ENCODE measurements around the gene LMAN1L.

Gene LMAN1L

GRCh38 chr15:74844319-74845207 lies 31.9 kb downstream of the LMAN1L start:
- Histone ChIP-seq H3K9me3 (ENCODE audit: severe bottlenecking) (no peaks in the 10 kb centered on the region), H3K4me3 (ENCODE audit: low read depth, low read length) (peak overlapping the region; percentile 62), H3K36me3 (peaks cover 55% of the 10 kb centered on the region), H3K27ac (peak overlapping the region; percentile 96), H3K27me3 (ENCODE audit: insufficient read depth, low read depth, severe bottlenecking) (no peaks in the 10 kb centered on the region)
- peak; percentile 82 for DNase-seq
- no peak for TF ChIP-seq CTCF (IDR thresholded peaks at IDR 0.05; ENCODE audit: low read depth, low read length)

GRCh38 chr15:74845208-74845568 lies 32.6 kb downstream of the LMAN1L start:
- Histone ChIP-seq H3K9me3 (ENCODE audit: severe bottlenecking) (no peaks in the 10 kb centered on the region), H3K4me3 (ENCODE audit: low read depth, low read length) (no peak overlapping the region), H3K27ac (peak overlapping the region; percentile 96), H3K27me3 (ENCODE audit: insufficient read depth, low read depth, severe bottlenecking) (no peaks in the 10 kb centered on the region), H3K36me3 (peaks cover 58% of the 10 kb centered on the region)
- 0 out of 2 replicates have a peak, but pooled peaks have one; percentile 16 for TF ChIP-seq CTCF (IDR thresholded peaks at IDR 0.05; ENCODE audit: low read depth, low read length)
- no peak for DNase-seq

- Histone ChIP-seq H3K36me3 (peaks cover 58% of the 10 kb centered on the region), H3K27ac (peak overlapping the region; percentile 96), H3K9me3 (ENCODE audit: severe bottlenecking) (no peaks in the 10 kb centered on the region), H3K4me3 (ENCODE audit: low read depth, low read length) (no peak overlapping the region), H3K27me3 (ENCODE audit: insufficient read depth, low read depth, severe bottlenecking) (no peaks in the 10 kb centered on the region)
- TF ChIP-seq CTCF (IDR thresholded peaks at IDR 0.05; ENCODE audit: low read depth, low read length) = no peak
- no peak for DNase-seq
Measured at GRCh38 chr15:74845581-74845980, 32.9 kb downstream of the LMAN1L start.

- H3K9me3 ChIP-seq (ENCODE audit: severe bottlenecking) = no peaks in the 10 kb centered on the region
- DNase-seq = peak; percentile 25
- H3K27ac ChIP-seq = no peak overlapping the region; the same call in 1 of the 2 replicates
- no peaks in the 10 kb centered on the region for H3K27me3 ChIP-seq (ENCODE audit: insufficient read depth, low read depth, severe bottlenecking)
- no peak overlapping the region for H3K4me3 ChIP-seq (ENCODE audit: low read depth, low read length)
- peaks cover 67% of the 10 kb centered on the region for H3K36me3 ChIP-seq
- TF ChIP-seq CTCF (IDR thresholded peaks at IDR 0.05; ENCODE audit: low read depth, low read length) = no peak
Measured at GRCh38 chr15:74847432-74847831, 34.8 kb downstream of the LMAN1L start.

- no peak for TF ChIP-seq CTCF (IDR thresholded peaks at IDR 0.05; ENCODE audit: low read depth, low read length)
- H3K27me3 ChIP-seq (ENCODE audit: insufficient read depth, low read depth, severe bottlenecking) = no peaks in the 10 kb centered on the region
- peaks cover 79% of the 10 kb centered on the region for H3K36me3 ChIP-seq
- no peaks in the 10 kb centered on the region for H3K9me3 ChIP-seq (ENCODE audit: severe bottlenecking)
- no peak overlapping the region for H3K27ac ChIP-seq
- DNase-seq = no peak
- no peak overlapping the region for H3K4me3 ChIP-seq (ENCODE audit: low read depth, low read length)
Measured at GRCh38 chr15:74850393-74850792, 37.8 kb downstream of the LMAN1L start.
